GM19397 (cell line): ENCODE measurements around the gene FARS2.

ENCODE experiments used
- ATAC-seq: cut with Tn5 transposase; IDR thresholded peaks from one replicate; pipeline ENCODE4 v1.9.1; 2021; ENCODE audit warnings: mild to moderate bottlenecking, moderate library complexity; ENCODE audit not compliant: unreplicated experiment

Gene FARS2

GRCh38 chr6:5525209-5525608, 263.9 kb downstream of the FARS2 start:
- ATAC-seq, result no peak

DNA sequence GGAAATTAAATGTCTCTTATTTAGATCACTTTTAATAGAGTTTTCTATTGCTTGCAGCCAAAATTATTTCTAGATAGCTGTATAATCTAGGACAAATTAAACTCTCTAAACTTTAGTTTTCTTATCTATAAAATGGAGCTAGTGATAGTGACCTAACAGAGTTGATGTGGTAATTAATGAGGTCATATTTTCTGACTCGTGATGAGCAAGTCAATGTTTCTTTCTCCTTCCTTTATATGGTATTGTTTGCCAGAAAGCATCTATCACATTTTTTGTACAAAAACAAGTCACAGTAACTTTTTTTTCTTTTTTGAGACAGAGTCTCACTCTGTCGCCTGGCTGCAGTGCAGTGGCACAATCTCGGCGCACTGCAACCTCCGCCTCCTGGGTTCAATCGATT, 267.7 kb downstream of the FARS2 start:
- ATAC-seq, result no peak

DNA sequence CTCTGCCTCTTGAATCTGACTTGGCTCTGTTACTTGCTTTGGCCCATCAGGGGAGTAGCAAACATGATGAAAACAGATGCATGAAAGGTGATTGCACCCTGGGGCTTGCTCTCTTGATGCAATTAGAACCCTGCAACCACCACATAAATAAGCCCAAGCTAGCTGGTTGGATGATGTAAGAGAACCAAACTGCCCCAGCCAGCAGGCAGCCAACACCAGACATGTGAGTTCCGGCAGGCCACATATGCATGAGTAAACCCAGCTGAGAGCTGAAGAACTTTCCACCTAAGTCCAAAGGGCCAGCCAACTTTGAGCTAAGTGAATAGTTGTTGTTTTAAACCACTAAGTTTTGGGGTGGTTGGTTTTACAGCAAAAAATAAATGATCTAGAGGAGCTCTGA, 268.4 kb downstream of the FARS2 start:
- ATAC-seq, result no peak

DNA sequence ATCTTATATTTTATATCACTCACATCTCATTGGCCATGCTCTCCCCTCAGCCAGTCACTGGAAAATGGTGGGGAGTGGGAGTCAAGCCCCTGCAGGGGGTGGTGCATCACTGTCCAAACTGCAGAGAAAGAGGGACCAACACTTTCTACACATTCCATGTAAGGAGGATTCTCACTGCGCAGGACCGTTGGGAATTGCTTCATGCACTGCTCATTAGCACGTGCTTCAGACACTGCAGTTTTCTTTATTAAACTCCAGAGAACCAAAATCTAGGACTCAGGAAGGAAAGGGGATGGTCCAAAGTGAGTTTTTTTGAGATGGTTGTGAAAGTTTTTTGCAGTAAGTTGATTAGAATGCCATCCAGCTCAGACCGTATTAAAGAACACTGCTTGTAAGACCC, 269.8 kb downstream of the FARS2 start:
- ATAC-seq, result no peak

DNA sequence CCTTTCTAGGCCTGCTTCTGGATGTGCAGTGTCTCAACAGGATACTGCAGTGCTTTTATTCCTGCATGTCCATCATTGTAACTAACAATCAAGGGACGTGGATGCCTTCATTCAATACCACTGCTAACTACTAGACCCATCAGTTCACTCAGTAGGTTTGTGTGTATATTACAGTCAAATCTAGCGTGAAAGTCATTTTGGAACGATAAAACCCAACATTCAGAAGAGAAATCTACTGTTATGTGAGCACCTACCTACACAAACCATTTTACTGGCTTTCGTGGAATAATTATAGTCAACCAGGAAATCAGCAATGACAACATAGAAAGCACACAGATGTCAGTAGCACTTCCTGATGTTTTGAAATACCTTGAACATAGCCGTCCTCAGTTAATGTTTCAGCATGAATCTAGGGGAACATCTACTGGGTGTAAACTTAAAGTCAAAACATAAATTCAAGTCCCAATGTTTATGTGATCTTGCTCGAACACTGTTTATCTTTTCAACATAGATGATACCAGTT, 270.6 kb downstream of the FARS2 start:
- no peak for ATAC-seq

DNA sequence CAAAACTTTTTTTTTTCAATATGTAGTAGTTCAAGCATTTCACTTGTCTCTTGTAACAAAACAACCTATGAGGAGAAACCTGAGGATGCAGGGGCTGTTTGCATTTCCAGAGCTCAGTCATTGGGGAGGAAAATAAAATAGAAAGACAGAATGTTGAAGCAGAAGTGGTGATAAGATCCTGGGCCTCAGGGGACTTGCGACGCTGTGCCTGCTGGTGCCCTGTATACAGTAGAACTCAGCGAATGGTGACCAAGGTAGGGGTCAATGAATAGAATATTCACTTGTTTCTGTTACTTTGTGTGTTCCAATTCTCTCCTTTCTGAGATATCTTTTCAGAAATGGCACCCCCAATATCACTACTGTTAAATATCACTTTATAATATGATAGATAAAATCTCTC, 271.6 kb downstream of the FARS2 start:
- ATAC-seq, result no peak

DNA sequence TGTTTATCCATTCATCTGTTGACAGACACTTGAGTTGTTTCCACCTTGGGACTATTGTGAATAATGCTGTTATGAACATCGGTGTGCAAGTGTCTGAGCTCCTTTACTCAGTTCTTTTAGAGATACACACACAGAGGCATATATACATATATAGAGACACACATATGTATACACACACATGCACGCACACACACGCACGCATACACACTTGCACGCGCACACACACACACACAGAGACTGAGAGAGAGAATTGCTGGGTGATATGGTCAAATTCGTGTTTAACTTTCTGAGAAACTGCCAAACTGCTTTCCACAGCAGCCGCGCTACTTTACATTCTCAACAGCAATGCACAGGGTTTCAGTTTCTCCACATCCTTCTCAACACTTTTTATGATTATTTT, 273.3 kb downstream of the FARS2 start:
- no peak for ATAC-seq

GRCh38 chr6:5536644-5537043, 275.3 kb downstream of the FARS2 start:
- ATAC-seq, result no peak

- no peak for ATAC-seq
Measured at GRCh38 chr6:5537132-5537531, 275.8 kb downstream of the FARS2 start.

GRCh38 chr6:5537967-5538366, 276.7 kb downstream of the FARS2 start:
- ATAC-seq, result no peak

DNA sequence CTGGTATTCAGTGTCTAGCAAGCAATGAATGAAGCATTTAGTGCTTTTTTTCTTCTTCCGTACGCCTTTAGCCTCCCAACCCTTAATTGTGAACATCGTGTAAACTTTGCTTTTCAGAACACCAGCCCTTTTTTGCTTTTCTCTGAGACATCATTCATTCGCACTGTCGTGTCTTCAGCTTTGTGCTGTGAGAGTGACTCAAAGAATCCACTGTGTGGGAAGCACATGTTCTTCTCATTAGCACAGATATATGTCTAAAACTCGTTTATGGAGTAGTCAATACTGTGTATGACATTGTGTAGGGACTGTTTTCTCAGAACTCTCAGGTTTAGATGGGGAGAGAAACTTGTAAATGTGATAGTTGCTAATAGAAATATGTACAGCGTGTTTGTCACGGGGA, 279.1 kb downstream of the FARS2 start:
- no peak for ATAC-seq

DNA sequence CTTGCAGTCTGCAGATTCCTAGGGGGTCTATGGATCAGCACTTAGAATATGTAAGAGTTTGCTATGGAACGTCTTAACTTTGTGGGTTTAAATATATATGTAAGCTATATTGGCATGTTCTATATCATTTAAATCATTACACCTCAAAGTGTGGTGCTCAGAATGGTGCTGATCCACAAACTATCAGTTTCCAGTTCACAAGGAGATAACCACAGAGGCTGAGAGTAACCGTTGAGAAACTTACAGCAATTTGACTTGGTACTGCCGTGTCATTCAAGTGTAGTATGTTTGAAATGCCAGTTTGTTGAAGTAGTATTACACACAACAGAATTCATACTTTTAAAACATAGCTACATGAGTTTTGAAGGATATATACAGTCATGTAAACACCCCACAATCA, 279.7 kb downstream of the FARS2 start:
- no peak for ATAC-seq

GRCh38 chr6:5541751-5542432, 280.6 kb downstream of the FARS2 start:
- ATAC-seq, result no peak

DNA sequence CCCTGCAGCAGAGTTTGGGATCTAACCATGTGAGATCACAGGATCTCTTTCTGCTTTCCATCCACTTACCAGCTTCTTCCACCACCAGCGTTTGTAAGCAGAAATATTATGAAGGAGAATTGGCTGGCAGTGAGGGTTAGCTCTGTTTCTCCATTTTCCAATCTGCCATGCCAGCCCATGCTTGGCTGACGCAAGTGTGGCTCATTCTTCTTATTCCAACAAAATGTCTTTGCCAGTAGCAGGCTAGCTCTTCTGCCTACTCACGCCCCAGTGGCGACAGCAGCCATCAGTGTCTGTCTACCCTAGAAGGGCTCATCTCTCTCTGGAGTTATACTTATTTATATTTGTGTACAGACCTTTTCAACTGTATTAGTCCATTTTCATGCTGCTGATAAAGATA, 286.2 kb downstream of the FARS2 start:
- ATAC-seq, result no peak

- no peak for ATAC-seq
Measured at GRCh38 chr6:5550631-5551030, 289.3 kb downstream of the FARS2 start.

DNA sequence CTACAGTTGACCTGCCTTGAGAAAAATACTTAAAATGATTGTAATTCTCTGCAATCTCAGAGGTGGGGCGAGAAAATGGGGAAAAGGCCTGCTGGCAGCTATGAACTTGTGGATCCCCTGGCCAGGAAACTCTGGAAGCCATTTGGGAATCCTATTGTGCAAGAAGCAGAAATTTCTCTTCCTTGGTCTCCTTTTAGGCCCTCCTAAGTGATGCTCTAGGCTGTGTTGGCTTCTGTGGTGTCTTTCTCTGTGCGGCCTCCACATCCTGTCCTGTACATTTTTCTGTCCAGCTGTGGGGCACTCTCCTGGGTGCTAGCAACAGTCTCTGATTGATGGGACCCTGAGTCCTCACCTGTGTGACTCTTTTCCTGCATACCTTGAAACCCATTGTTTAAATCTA, 290.9 kb downstream of the FARS2 start:
- no peak for ATAC-seq

GRCh38 chr6:5553767-5554166, 292.5 kb downstream of the FARS2 start:
- ATAC-seq, result no peak

DNA sequence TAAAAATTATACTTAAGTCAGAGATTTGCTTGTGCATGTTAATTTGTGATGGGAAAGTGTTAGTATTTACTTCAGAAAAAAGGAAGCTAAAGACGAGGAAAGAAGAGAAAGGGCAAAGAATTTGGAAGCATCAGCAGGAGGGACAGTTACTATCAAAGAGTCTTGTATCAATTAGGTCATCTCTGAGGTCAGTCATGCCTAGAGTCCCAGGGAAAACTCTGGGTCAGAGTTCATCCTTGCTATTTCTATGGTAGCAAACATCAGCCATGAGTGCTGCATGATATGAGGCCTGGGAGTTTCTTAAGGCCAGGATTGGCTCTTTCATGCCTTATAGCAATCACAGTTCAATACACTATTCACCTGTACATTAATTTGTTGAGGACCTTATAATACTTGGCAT, 292.9 kb downstream of the FARS2 start:
- ATAC-seq, result no peak

GRCh38 chr6:5556011-5556410, 294.7 kb downstream of the FARS2 start:
- ATAC-seq, result no peak

DNA sequence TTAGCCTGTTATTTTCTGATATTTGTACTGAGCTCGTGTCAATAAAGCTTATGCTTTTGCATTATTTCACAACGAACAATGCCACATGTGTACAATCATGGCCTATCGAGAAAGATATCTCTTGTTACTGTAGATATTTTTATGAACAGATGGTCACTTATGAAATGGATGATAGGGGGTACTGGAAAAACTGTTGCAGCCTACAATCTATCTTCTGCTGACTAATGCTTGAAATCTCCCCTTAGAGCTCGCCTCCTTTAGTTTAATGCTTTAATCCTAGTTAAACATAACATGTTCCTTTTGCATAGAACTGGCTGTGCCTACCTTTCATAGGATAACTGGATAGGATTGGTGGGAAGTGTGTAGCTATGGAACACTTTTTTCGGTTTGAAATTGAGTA, 296.2 kb downstream of the FARS2 start:
- ATAC-seq, result no peak

DNA sequence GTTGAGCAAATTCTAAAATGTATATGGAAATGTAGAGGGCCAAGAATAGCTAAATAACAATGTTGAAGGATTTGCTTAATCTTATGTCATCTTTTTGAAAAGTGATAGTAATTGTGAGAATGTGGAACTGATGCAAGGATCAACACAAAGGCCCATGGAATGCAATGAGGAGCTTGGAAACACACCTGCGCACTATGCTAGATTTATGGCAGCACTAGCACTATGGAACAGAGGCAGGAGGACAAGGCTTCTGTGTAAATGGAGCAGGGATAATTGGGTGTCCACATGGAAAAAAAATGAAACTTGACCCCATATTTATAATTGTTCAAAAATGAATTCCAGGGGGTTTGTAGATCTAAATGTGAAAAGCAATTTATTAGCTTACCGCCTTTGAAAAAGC, 298.3 kb downstream of the FARS2 start:
- no peak for ATAC-seq

- ATAC-seq, result no peak
Measured at GRCh38 chr6:5562277-5562676, 301.0 kb downstream of the FARS2 start.

DNA sequence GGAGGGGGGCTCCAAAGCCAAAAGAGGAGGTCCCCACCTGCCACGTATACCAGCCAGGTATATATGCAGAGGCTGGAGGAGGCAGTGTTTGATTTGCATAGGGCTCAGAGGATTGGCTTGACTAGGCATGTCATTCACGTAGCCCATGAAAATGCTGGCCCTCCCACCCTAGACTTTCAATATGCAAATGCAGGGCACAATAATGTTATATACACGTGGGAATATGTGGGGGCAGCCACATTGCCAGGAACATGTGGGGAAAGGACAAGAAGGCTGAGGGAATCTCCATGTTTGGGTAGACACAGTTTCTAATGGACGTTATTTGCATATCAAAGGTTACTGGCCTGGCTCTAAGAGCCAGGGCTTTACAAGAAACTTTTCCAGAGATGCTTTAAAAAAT, 301.8 kb downstream of the FARS2 start:
- no peak for ATAC-seq
